ENCODE results near the gene KNOP1. TPM values are rescaled to one million over a fixed set of nuclear protein-coding genes. Genes with fewer than 3 reads are reported as not detected.

Gene KNOP1
- total RNA-seq, 1 experiment from 2014 or later: 93.9 TPM

- H3K14ac ChIP-seq (ENCODE audit: insufficient read depth, low read length): no peak overlapping the region
- H4K8ac ChIP-seq (replicated peaks; ENCODE audit: insufficient read length, low read depth, low read length): no peak overlapping the region
- TF ChIP-seq CTCF (conservative IDR thresholded peaks at IDR 0.05): no peak
- DNase-seq: no peak
- no peak overlapping the region for H2BK20ac ChIP-seq (ENCODE audit: low read depth, low read length, poor library complexity, severe bottlenecking)
- no peaks in the 10 kb centered on the region for H3K79me1 ChIP-seq (ENCODE audit: insufficient read depth, low read depth, low read length, poor library complexity, severe bottlenecking)
- H3K27me3 ChIP-seq (ENCODE audit: insufficient read depth, low read length): no peaks in the 10 kb centered on the region
- Mint-ChIP-seq H3K4me3 (no peak overlapping the region), H3K4me1 (peaks cover 11% of the 10 kb centered on the region in 2 experiments), H3K9me3 (no peaks in the 10 kb centered on the region), H3K27me3 (ENCODE audit: low read depth) (no peaks in the 10 kb centered on the region), H3K27ac (peak overlapping the region in 1 of 3 experiments; percentile 34; a peak in 2 of 7 replicates), H3K36me3 (ENCODE audit: insufficient read depth in 1 of 3, low read depth in 3 of 3) (peaks cover 3 to 19% (median 18%) of the 10 kb centered on the region in 3 experiments; a peak in 5 of 7 replicates)
- H2BK12ac ChIP-seq (ENCODE audit: insufficient read length, low read depth, low read length): no peak overlapping the region
- no peak overlapping the region for H2AK5ac ChIP-seq (ENCODE audit: insufficient read length, low read length)
- H2AFZ ChIP-seq (ENCODE audit: low read length): no peak overlapping the region
- H2BK15ac ChIP-seq (ENCODE audit: low read depth, low read length): no peak overlapping the region
- no peaks in the 10 kb centered on the region for H3K9me3 ChIP-seq (ENCODE audit: control insufficient read depth, low read depth, low read length)
- H3K4me1 ChIP-seq (ENCODE audit: insufficient read depth, low read length): no peaks in the 10 kb centered on the region
- no peak overlapping the region for H3K18ac ChIP-seq (ENCODE audit: insufficient read length, low read depth, low read length)
- H3K4me2 ChIP-seq (ENCODE audit: insufficient read depth, insufficient read length, low read length): no peak overlapping the region
- no peaks in the 10 kb centered on the region for H3K23me2 ChIP-seq (ENCODE audit: insufficient read length, low read depth, low read length, poor library complexity, severe bottlenecking)
- H3K23ac ChIP-seq (ENCODE audit: insufficient read length, low read depth, low read length): no peak overlapping the region
- H2BK5ac ChIP-seq (ENCODE audit: insufficient read length, low read length): no peak overlapping the region
- H3K56ac ChIP-seq (ENCODE audit: insufficient read length, low read depth, low read length): no peak overlapping the region
- no peak overlapping the region for H3T11ph ChIP-seq (ENCODE audit: low read length)
- no peak overlapping the region for H3K4ac ChIP-seq (ENCODE audit: low read depth, low read length)
- no peak overlapping the region for H3K27ac ChIP-seq (ENCODE audit: insufficient read length, low read depth, low read length)
- WGBS (ENCODE audit: extremely low coverage, insufficient read length, low lambda C conversion rate): no CpG with 5 or more reads among the region's 6 CpGs
- H3K79me2 ChIP-seq (ENCODE audit: insufficient read depth, low read length): no peaks in the 10 kb centered on the region
- no peak overlapping the region for H3K9ac ChIP-seq (ENCODE audit: extremely low read depth, insufficient read length, low read length)
- no peak overlapping the region for H4K5ac ChIP-seq (ENCODE audit: insufficient read length, low read depth, low read length)
- H2BK120ac ChIP-seq (ENCODE audit: low read depth, low read length, poor library complexity, severe bottlenecking): no peak overlapping the region
- no peak overlapping the region for H4K91ac ChIP-seq (ENCODE audit: insufficient read length, low read depth, low read length)
- H4K20me1 ChIP-seq (ENCODE audit: control insufficient read depth, insufficient read depth, insufficient read length): no peaks in the 10 kb centered on the region
Observed at GRCh38 chr16:19733551-19733950, 15.5 kb upstream of the KNOP1 start.
